K562 (cell line): ENCODE data around the gene PLTP. TPM values are rescaled to one million over a fixed set of nuclear protein-coding genes. Genes with fewer than 3 reads are reported as not detected.

ENCODE experiments used
- ARID3B ChIP-seq: fragments of 250-450 bp; sonication (Bioruptor Pico); IDR thresholded peaks from 2 replicates; pipeline ENCODE4 v1.4.0; 2020; ENCODE audit warnings: borderline replicate concordance
- CTCF ChIP-seq, 3 experiments: IDR thresholded peaks in 2 of 3; conservative IDR thresholded peaks in 1 of 3; 2 replicates each; pipeline ENCODE4 v1.5.1; 2011 to 2012; ENCODE audit warnings: low read length in 3 of 3, mild to moderate bottlenecking in 3 of 3, control low read depth in 2 of 3, improper control_type of control experiment in 1 of 3, inconsistent platforms in 1 of 3, low read depth in 1 of 3, mixed read lengths in 1 of 3, moderate library complexity in 1 of 3; ENCODE audit not compliant: insufficient read depth in 2 of 3
- E2F5 ChIP-seq: sonication (generic); formaldehyde crosslinking; IDR thresholded peaks from 2 replicates; pipeline ENCODE4 v1.8.0; 2022; ENCODE audit warnings: mild to moderate bottlenecking, missing genetic modification reagents
- E2F8 ChIP-seq: fragments of 450-650 bp; IDR thresholded peaks from 2 replicates; pipeline ENCODE4 v1.7.1; 2018; ENCODE audit warnings: mild to moderate bottlenecking, low read depth; ENCODE audit not compliant: partially characterized antibody
- ESRRB ChIP-seq: fragments of 250-450 bp; sonication (Bioruptor Pico); IDR thresholded peaks from 2 replicates; pipeline ENCODE4 v1.5.0; 2020; ENCODE audit warnings: mild to moderate bottlenecking, moderate library complexity, borderline replicate concordance
- ETS2 ChIP-seq: IDR thresholded peaks from 2 replicates; pipeline ENCODE4 v1.6.1; 2016; ENCODE audit warnings: borderline replicate concordance, missing genetic modification characterization, mild to moderate bottlenecking, moderate library complexity, missing compliant biosample characterization; ENCODE audit not compliant: poor library complexity, severe bottlenecking
- HDAC8 ChIP-seq: fragments of 450-650 bp; IDR thresholded peaks from 2 replicates; pipeline ENCODE4 v1.6.1; 2016; ENCODE audit warnings: mild to moderate bottlenecking, missing genetic modification characterization, moderate library complexity, missing compliant biosample characterization
- NFATC3 ChIP-seq: fragments of 450-650 bp; IDR thresholded peaks from 2 replicates; pipeline ENCODE4 v1.6.1; 2017; ENCODE audit warnings: mild to moderate bottlenecking
- NFXL1 ChIP-seq: fragments of 450-650 bp; formaldehyde crosslinking; IDR thresholded peaks from 2 replicates; pipeline ENCODE4 v1.4.0; 2021; ENCODE audit warnings: mild to moderate bottlenecking
- RBM14 ChIP-seq: fragments of 200-400 bp; formaldehyde crosslinking; IDR thresholded peaks from 2 replicates; pipeline ENCODE4 v1.6.1; 2018; ENCODE audit warnings: low read depth, mild to moderate bottlenecking, low read length, moderate library complexity, borderline replicate concordance; ENCODE audit not compliant: insufficient read depth
- RFX5 ChIP-seq: IDR thresholded peaks from 2 replicates; pipeline ENCODE4 v1.6.1; 2011; ENCODE audit warnings: low read depth, mild to moderate bottlenecking, improper control_type of control experiment, low read length
- ZFPM2 ChIP-seq: fragments of 250-450 bp; sonication (Bioruptor Pico); IDR thresholded peaks from 2 replicates; pipeline ENCODE4 v1.5.1; 2022; ENCODE audit warnings: mild to moderate bottlenecking
- ZNF384 ChIP-seq: IDR thresholded peaks from 2 replicates; pipeline ENCODE4 v1.6.1; 2012; ENCODE audit warnings: low read depth, low read length, improper control_type of control experiment
- ZNF449 ChIP-seq: fragments of 250-450 bp; sonication (Bioruptor Pico); IDR thresholded peaks from 2 replicates; pipeline ENCODE4 v1.8.0; 2022; ENCODE audit warnings: moderate library complexity, mild to moderate bottlenecking, inconsistent platforms
- polyA plus RNA-seq, 8 experiments: library from polyadenylated mRNA; depleted of rRNA in 4 of 8; stranded (reverse) in 5 of 8; unstranded in 3 of 8; fragments of >200 nt; fragmentation: Nextera tagmentation in 2 of 8; fragmentation: Illumina TruSeq in 1 of 8; extraction: Ambion mirVana in 2 of 8; extraction: Trizol in 1 of 8; gene quantifications; 2 replicates each; pipeline versions ENCODE4 v1.2.1 to v1.2.3, GENCODE V29; 2011 to 2014; ENCODE audit warnings: inconsistent platforms in 1 of 8, missing spikeins in 1 of 8
- total RNA-seq, 7 experiments: library from RNA; depleted of rRNA in 6 of 7; stranded (reverse); fragments of >200 nt in 6 of 7; fragmentation: Illumina TruSeq in 2 of 7; extraction: Trizol in 2 of 7; gene quantifications; 2 replicates each; pipeline versions ENCODE4 v1.2.1 to v1.2.3, GENCODE V29; 2011 to 2021; ENCODE audit warnings: low replicate concordance in 1 of 7
- TF ChIP-seq, protein P1 (sequence below): fragments of 450-650 bp; formaldehyde crosslinking; IDR thresholded peaks from 2 replicates; pipeline ENCODE4 v1.4.0; 2020; ENCODE audit warnings: mild to moderate bottlenecking, moderate library complexity

The PLTP gene
- total and polyA plus RNA-seq, 9 of the 15 experiments (the other 6 are each of a cell fraction or from before 2014, with no cell fraction given) = 2.8 to 29.3 (median 17.6) TPM

DNA sequence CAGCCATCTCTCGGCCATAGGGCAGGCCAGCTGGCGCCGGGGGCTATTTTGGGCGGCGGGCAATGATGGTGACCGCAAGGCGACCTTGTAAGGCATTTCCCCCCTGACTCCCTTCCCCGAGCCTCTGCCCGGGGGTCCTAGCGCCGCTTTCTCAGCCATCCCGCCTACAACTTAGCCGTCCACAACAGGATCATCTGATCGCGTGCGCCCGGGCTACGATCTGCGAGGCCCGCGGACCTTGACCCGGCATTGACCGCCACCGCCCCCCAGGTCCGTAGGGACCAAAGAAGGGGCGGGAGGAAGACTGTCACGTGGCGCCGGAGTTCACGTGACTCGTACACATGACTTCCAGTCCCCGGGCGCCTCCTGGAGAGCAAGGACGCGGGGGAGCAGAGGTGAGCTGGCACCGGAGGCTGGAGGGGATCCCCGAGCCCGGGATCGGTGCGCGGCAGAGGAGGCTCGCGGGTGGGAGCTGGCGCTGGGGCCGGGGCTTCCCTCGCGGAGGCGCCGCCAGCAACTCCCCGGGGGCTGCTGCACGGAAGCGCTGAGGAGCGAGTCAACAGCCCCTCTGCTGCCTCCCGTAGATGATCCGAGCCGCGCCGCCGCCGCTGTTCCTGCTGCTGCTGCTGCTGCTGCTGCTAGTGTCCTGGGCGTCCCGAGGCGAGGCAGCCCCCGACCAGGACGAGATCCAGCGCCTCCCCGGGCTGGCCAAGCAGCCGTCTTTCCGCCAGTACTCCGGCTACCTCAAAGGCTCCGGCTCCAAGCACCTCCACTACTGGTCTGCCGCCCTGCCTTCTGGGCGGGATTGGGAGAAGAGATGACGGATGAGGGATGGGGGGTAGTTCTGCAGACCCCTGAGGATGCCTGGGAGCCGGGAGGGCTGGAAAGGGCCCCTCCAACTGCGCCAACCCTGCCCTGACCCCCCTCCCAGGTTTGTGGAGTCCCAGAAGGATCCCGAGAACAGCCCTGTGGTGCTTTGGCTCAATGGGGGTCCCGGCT, 20.7 kb downstream of the PLTP start, which contains the start of the genes CTSA and NEURL2 (continued):
- TF ChIP-seq, protein P1, sequence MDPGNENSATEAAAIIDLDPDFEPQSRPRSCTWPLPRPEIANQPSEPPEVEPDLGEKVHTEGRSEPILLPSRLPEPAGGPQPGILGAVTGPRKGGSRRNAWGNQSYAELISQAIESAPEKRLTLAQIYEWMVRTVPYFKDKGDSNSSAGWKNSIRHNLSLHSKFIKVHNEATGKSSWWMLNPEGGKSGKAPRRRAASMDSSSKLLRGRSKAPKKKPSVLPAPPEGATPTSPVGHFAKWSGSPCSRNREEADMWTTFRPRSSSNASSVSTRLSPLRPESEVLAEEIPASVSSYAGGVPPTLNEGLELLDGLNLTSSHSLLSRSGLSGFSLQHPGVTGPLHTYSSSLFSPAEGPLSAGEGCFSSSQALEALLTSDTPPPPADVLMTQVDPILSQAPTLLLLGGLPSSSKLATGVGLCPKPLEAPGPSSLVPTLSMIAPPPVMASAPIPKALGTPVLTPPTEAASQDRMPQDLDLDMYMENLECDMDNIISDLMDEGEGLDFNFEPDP (CRISPR knock-in tag) = no peak
- TF ChIP-seq ESRRB (CRISPR knock-in tag) (no peak), ETS2 (tag) (no peak), E2F8 (peak; percentile 58), NFXL1 (CRISPR knock-in tag) (no peak), ARID3B (CRISPR knock-in tag) (no peak), CTCF (IDR thresholded peaks at IDR 0.05 in 2 of 3, conservative IDR thresholded peaks at IDR 0.05 in 1 of 3; ENCODE audit: insufficient read depth in 2 of 3, low read depth in 1 of 3, low read length in 3 of 3) (peak in 2 of 3 experiments; percentile 30 to 39; a peak in 3 of 6 replicates), ZNF384 (no peak), RFX5 (no peak), E2F5 (CRISPR knock-in tag) (no peak), ZNF449 (CRISPR knock-in tag) (no peak), NFATC3 (no peak), RBM14 (0 out of 2 replicates have a peak, but pooled peaks have one; percentile 51), HDAC8 (tag) (no peak), ZFPM2 (CRISPR knock-in tag) (no peak)
